HG03025 (cell line): ENCODE measurements around the gene RPL15.
"Not testable (repeated sequence)": the region's sequence is repeated elsewhere in the genome, so short reads cannot be mapped to it uniquely, and the experiment has no call there.

Experiments
- ATAC-seq: cut with Tn5 transposase; IDR thresholded peaks from one replicate; pipeline ENCODE4 v1.9.1; 2021; ENCODE audit warnings: mild to moderate bottlenecking, moderate library complexity; ENCODE audit not compliant: unreplicated experiment, low FRiP score

Gene RPL15

GRCh38 chr3:23888617-23889228 is 28.2 kb upstream of the RPL15 start:
- no peak for ATAC-seq

- ATAC-seq: no peak
Measured at GRCh38 chr3:23889386-23889785, 27.5 kb upstream of the RPL15 start.

GRCh38 chr3:23889950-23890349 is 27.0 kb upstream of the RPL15 start:
- ATAC-seq: no peak

- ATAC-seq: no peak
Measured at GRCh38 chr3:23894254-23895061, 22.5 kb upstream of the RPL15 start.

- ATAC-seq: no peak
Measured at GRCh38 chr3:23895181-23895580, 21.8 kb upstream of the RPL15 start.

- no peak for ATAC-seq
Measured at GRCh38 chr3:23900744-23901143, 16.2 kb upstream of the RPL15 start.

GRCh38 chr3:23904545-23904944 is 12.4 kb upstream of the RPL15 start:
- ATAC-seq: no peak

- ATAC-seq: no peak
Measured at GRCh38 chr3:23909341-23909740, 7.6 kb upstream of the RPL15 start.

GRCh38 chr3:23911397-23911796 is 5.5 kb upstream of the RPL15 start:
- no peak for ATAC-seq

- not testable (repeated sequence) for ATAC-seq
Measured at GRCh38 chr3:23912335-23912734, 4.6 kb upstream of the RPL15 start.

- ATAC-seq: no peak
Measured at GRCh38 chr3:23913182-23913581, 3.8 kb upstream of the RPL15 start.

GRCh38 chr3:23913873-23914743 is 2.8 kb upstream of the RPL15 start:
- ATAC-seq: no peak

GRCh38 chr3:23915537-23916108 is 1.3 kb upstream of the RPL15 start:
- no peak for ATAC-seq

GRCh38 chr3:23916152-23916885 is 613 bp upstream of the RPL15 start:
- ATAC-seq: peak; percentile 39

GRCh38 chr3:23917679-23918303 is 859 bp downstream of the RPL15 start:
- not testable (repeated sequence) for ATAC-seq

GRCh38 chr3:23918331-23918730 is 1.4 kb downstream of the RPL15 start:
- not testable (repeated sequence) for ATAC-seq

- ATAC-seq: no peak
Measured at GRCh38 chr3:23919628-23920027, 2.7 kb downstream of the RPL15 start.

- ATAC-seq: no peak
Measured at GRCh38 chr3:23920151-23920655, 3.3 kb downstream of the RPL15 start.

- no peak for ATAC-seq
Measured at GRCh38 chr3:23921052-23921511, 4.2 kb downstream of the RPL15 start.
